H1 (cell line): ENCODE data around the gene TESMIN. TPM values are rescaled to one million over a fixed set of nuclear protein-coding genes. Genes with fewer than 3 reads are reported as not detected.

Experiments used
- KDM1A ChIP-seq: fragments of 200-600, 300-600 bp; sonication (generic); IDR thresholded peaks from 2 replicates; pipeline ENCODE4 v1.7.1; 2016; ENCODE audit warnings: mild to moderate bottlenecking, low read length, borderline replicate concordance
- RXRA ChIP-seq: IDR thresholded peaks from 2 replicates; pipeline ENCODE4 v1.6.1; 2011; ENCODE audit warnings: low read depth, mild to moderate bottlenecking, low read length, moderate library complexity; ENCODE audit not compliant: insufficient read depth
- SUZ12 ChIP-seq: fragments of 200-600 bp; sonication (generic); IDR thresholded peaks from 2 replicates; pipeline ENCODE4 v1.6.1; 2012; ENCODE audit warnings: mild to moderate bottlenecking, inconsistent platforms, low read length, moderate library complexity, mixed read lengths
- polyA plus RNA-seq, 7 experiments: library from polyadenylated mRNA; depleted of rRNA in 3 of 7; stranded (reverse) in 5 of 7; unstranded in 2 of 7; fragments of >200 nt in 5 of 7; fragments of 200-250 nt in 2 of 7; gene quantifications; 1 replicate in 5 of 7; 2 replicates in 1 of 7; 4 replicates in 1 of 7; pipeline versions ENCODE4 v1.2.1 to v1.2.3, GENCODE V29; 2011 to 2013; ENCODE audit warnings: missing spikeins in 2 of 7, mixed read lengths in 2 of 7
- total RNA-seq: library from RNA; stranded (reverse); fragmentation: NEBNext Ultra II Directional; extraction: Animal tissue kit (Norgen Biotek cat#: 25700); gene quantifications from 2 replicates; pipeline ENCODE4 v1.2.1, GENCODE V29; 2021
- TF ChIP-seq, protein P1 (sequence below): fragments of 300-600 bp; sonication (generic); IDR thresholded peaks from 2 replicates; pipeline ENCODE4 v1.7.1; 2012; ENCODE audit warnings: low read length, moderate library complexity, mild to moderate bottlenecking, inconsistent platforms; ENCODE audit not compliant: insufficient replicate concordance

TESMIN gene
- total and polyA plus RNA-seq, 2 of the 8 experiments (the other 6 are each of a cell fraction or from before 2014, with no cell fraction given): 22.6 to 61.1 TPM

- TF ChIP-seq, protein P1, sequence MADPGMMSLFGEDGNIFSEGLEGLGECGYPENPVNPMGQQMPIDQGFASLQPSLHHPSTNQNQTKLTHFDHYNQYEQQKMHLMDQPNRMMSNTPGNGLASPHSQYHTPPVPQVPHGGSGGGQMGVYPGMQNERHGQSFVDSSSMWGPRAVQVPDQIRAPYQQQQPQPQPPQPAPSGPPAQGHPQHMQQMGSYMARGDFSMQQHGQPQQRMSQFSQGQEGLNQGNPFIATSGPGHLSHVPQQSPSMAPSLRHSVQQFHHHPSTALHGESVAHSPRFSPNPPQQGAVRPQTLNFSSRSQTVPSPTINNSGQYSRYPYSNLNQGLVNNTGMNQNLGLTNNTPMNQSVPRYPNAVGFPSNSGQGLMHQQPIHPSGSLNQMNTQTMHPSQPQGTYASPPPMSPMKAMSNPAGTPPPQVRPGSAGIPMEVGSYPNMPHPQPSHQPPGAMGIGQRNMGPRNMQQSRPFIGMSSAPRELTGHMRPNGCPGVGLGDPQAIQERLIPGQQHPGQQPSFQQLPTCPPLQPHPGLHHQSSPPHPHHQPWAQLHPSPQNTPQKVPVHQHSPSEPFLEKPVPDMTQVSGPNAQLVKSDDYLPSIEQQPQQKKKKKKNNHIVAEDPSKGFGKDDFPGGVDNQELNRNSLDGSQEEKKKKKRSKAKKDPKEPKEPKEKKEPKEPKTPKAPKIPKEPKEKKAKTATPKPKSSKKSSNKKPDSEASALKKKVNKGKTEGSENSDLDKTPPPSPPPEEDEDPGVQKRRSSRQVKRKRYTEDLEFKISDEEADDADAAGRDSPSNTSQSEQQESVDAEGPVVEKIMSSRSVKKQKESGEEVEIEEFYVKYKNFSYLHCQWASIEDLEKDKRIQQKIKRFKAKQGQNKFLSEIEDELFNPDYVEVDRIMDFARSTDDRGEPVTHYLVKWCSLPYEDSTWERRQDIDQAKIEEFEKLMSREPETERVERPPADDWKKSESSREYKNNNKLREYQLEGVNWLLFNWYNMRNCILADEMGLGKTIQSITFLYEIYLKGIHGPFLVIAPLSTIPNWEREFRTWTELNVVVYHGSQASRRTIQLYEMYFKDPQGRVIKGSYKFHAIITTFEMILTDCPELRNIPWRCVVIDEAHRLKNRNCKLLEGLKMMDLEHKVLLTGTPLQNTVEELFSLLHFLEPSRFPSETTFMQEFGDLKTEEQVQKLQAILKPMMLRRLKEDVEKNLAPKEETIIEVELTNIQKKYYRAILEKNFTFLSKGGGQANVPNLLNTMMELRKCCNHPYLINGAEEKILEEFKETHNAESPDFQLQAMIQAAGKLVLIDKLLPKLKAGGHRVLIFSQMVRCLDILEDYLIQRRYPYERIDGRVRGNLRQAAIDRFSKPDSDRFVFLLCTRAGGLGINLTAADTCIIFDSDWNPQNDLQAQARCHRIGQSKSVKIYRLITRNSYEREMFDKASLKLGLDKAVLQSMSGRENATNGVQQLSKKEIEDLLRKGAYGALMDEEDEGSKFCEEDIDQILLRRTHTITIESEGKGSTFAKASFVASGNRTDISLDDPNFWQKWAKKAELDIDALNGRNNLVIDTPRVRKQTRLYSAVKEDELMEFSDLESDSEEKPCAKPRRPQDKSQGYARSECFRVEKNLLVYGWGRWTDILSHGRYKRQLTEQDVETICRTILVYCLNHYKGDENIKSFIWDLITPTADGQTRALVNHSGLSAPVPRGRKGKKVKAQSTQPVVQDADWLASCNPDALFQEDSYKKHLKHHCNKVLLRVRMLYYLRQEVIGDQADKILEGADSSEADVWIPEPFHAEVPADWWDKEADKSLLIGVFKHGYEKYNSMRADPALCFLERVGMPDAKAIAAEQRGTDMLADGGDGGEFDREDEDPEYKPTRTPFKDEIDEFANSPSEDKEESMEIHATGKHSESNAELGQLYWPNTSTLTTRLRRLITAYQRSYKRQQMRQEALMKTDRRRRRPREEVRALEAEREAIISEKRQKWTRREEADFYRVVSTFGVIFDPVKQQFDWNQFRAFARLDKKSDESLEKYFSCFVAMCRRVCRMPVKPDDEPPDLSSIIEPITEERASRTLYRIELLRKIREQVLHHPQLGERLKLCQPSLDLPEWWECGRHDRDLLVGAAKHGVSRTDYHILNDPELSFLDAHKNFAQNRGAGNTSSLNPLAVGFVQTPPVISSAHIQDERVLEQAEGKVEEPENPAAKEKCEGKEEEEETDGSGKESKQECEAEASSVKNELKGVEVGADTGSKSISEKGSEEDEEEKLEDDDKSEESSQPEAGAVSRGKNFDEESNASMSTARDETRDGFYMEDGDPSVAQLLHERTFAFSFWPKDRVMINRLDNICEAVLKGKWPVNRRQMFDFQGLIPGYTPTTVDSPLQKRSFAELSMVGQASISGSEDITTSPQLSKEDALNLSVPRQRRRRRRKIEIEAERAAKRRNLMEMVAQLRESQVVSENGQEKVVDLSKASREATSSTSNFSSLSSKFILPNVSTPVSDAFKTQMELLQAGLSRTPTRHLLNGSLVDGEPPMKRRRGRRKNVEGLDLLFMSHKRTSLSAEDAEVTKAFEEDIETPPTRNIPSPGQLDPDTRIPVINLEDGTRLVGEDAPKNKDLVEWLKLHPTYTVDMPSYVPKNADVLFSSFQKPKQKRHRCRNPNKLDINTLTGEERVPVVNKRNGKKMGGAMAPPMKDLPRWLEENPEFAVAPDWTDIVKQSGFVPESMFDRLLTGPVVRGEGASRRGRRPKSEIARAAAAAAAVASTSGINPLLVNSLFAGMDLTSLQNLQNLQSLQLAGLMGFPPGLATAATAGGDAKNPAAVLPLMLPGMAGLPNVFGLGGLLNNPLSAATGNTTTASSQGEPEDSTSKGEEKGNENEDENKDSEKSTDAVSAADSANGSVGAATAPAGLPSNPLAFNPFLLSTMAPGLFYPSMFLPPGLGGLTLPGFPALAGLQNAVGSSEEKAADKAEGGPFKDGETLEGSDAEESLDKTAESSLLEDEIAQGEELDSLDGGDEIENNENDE: no peak
- no peak for TF ChIP-seq SUZ12
- TF ChIP-seq RXRA: no peak
- no peak for TF ChIP-seq KDM1A
Measured at GRCh38 chr11:68673991-68674390, 77.3 kb downstream of the TESMIN start (continued).
